Epithelial cell of prostate (primary cell): ENCODE data around the gene TRDMT1.

ENCODE experiments used
- DNase-seq: peaks from one replicate; pipeline ENCODE4 v3.0.0-alpha.2; 2011; ENCODE audit warnings: low read depth, low spot score
- H3K27ac ChIP-seq: fragments of 450-650 bp; 2 replicates; pipeline ENCODE4 v1.5.1; 2017; ENCODE audit warnings: mild to moderate bottlenecking

Gene TRDMT1

DNA sequence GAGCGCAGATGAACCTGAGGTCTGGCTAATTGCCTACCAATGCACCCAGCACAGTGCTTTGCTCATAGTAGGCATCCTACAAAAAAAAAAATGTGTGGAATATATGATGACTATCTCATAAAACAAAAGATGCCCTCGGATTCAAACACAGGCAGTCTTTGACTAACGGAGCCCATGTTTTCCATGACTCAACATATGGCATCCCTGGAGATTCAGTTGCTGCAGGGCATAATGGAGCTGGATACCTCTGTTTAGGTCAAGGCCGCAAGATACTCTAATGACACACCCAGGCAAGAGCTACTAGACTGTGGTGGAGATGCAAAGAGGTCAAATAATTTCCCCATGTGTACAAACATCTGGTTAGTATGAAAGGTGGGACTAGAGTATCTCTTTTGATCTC, 88.1 kb downstream of the TRDMT1 start:
- no peak for DNase-seq
- no peak overlapping the region for H3K27ac ChIP-seq

DNA sequence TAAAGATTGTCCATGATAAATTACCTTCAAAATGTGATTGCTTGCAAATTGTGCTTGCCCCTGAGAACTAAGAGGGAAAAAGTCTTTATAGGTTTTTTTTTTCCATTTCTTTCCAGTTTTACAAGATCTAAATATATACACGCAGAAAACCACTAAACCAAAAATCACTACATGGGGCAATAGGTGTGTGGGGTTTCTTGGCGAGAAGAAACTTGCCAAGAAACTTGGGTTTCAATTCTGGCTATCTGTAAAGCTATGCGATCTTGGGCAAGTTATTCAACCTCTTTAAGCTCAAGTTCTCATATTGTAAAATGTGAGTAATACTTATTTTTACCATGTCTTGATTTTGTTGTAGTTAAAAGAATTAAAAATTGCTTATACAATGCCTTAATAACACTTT, 88.9 kb downstream of the TRDMT1 start:
- H3K27ac ChIP-seq, result no peak overlapping the region
- DNase-seq, result no peak

DNA sequence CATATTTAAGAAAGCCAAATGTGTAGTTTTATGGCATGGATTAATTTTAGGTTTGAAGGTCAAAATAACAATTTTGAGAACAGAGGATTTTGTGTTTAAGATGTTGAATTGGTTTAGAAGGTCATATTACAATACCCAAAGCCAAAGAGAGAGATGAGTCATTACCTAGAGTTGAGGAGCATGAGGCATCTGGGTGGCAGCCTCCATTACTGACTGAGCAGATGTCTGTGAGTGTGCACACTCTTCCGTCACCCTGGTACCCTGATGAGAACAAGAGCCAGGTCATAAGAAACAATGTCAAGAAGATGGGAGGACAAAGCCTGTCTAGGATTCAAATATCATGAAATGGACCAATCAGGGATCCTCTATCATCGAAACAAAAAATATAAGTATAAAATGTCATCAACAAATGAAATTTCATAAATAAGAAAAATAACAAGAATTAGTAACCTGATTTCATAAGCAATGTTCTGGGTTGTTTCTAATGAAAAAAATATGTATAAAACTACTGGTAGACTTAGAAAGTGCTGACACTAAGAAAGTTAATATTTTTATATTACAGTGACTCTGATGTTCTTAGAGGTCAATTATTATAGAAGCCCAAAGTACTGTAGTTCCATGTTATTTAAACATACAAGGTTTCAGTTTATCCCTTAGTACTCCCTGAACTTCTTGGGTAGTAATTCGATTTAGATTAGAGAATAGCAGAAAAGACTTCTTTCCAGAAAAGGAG, 91.8 kb downstream of the TRDMT1 start:
- DNase-seq, result no peak
- H3K27ac ChIP-seq, result no peak overlapping the region

GRCh38 chr10:17109046-17109445, 92.4 kb downstream of the TRDMT1 start:
- H3K27ac ChIP-seq, result no peak overlapping the region
- no peak for DNase-seq

DNA sequence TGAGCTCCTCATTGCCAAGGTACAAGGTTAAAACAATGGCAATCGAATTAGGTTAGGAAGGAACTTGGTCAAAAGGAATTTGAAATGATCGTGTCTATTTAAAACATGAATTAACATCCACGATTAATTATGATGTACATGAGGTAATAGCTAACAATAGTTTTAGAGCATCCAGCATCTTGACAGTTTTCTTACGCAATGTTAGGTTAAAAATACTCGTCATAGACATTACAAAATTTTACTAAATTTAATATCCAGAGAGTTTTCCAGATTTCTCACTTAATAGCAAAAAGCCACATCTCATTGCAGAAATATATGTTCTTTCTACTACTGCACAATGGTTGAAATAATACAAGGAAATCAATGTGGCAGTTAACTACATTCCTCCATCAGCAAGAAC, 94.5 kb downstream of the TRDMT1 start:
- no peak for DNase-seq
- H3K27ac ChIP-seq, result no peak overlapping the region

DNA sequence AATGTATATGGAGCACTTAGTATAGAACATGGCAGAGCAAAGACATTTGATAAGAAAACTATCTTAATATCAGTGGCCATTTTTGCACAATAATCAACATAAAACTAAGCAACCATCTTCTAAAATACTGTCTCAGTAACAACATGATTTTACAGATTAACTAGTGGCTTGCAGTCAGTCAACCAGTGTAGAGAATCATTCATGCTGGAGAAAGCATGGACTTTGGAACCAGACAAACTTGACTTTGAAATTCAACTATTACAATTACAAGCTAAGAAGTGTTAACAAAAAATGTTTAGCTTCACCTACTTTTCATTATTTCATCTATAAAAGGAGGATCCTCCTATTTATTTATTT, 99.6 kb downstream of the TRDMT1 start:
- no peak for DNase-seq
- H3K27ac ChIP-seq, result no peak overlapping the region

- DNase-seq, result no peak
- no peak overlapping the region for H3K27ac ChIP-seq
These were observed 100.1 kb downstream of the TRDMT1 start for GRCh38 chr10:17101257-17101909.

GRCh38 chr10:17100586-17100985, 100.9 kb downstream of the TRDMT1 start:
- no peak for DNase-seq
- H3K27ac ChIP-seq, result no peak overlapping the region

GRCh38 chr10:17098012-17098411, 103.5 kb downstream of the TRDMT1 start:
- DNase-seq, result no peak
- H3K27ac ChIP-seq, result no peak overlapping the region
